ENCODE measurements around the gene CCDC90B. TPM values are rescaled to one million over a fixed set of nuclear protein-coding genes. Genes with fewer than 3 reads are reported as not detected.

CCDC90B gene
- total and polyA plus RNA-seq, 2 of the 13 experiments (the other 11 are each of a cell fraction or from before 2014, with no cell fraction given): 17.1 to 46.1 TPM

GRCh38 chr11:83285771-83286528 lies at the start of gene CCDC90B (continued):
- TF ChIP-seq CEBPZ (IDR thresholded peaks at IDR 0.05; ENCODE audit: low read length) (no peak), ZIK1 (CRISPR knock-in tag; IDR thresholded peaks at IDR 0.05; ENCODE audit: borderline replicate concordance, low read depth) (peak; percentile 24; the same call in 1 of the 2 replicates), ZNF275 (CRISPR knock-in tag; IDR thresholded peaks at IDR 0.05; ENCODE audit: borderline replicate concordance) (peak; percentile 75; the same call in 1 of the 2 replicates), ATF3 (CRISPR knock-in tag; IDR thresholded peaks at IDR 0.05) (peak; percentile 65), SOX5 (CRISPR knock-in tag; IDR thresholded peaks at IDR 0.05; ENCODE audit: borderline replicate concordance) (peak; percentile 71), SATB2 (CRISPR knock-in tag; IDR thresholded peaks at IDR 0.05) (no peak), TMF1 (CRISPR knock-in tag; IDR thresholded peaks at IDR 0.05; ENCODE audit: low read depth) (peak; percentile 50; the same call in 1 of the 2 replicates), ZNF207 (IDR thresholded peaks at IDR 0.05; ENCODE audit: borderline replicate concordance) (no peak), ZNF446 (CRISPR knock-in tag; IDR thresholded peaks at IDR 0.05) (0 out of 2 replicates have a peak, but pooled peaks have one; percentile 50), FOXM1 (CRISPR knock-in tag; IDR thresholded peaks at IDR 0.05) (peak; percentile 62), ZNF607 (CRISPR knock-in tag; IDR thresholded peaks at IDR 0.05; ENCODE audit: borderline replicate concordance) (peak; percentile 68; the same call in 1 of the 2 replicates), SKI (IDR thresholded peaks at IDR 0.05; ENCODE audit: partially characterized antibody) (peak; percentile 58), ATF1 (CRISPR knock-in tag; IDR thresholded peaks at IDR 0.05) (peak; percentile 94), CBX5 (CRISPR knock-in tag; IDR thresholded peaks at IDR 0.05; ENCODE audit: borderline replicate concordance) (no peak; the same call in 1 of the 2 replicates), RBAK (CRISPR knock-in tag; IDR thresholded peaks at IDR 0.05) (peak; percentile 4; the same call in 1 of the 2 replicates), SRY (CRISPR knock-in tag; IDR thresholded peaks at IDR 0.05) (peak; percentile 92), ARID5B (CRISPR knock-in tag; IDR thresholded peaks at IDR 0.05) (peak; percentile 15), SRSF1 (optimal IDR thresholded peaks at IDR 0.05; ENCODE audit: low read depth, low read length) (peak; percentile 80), ZFP82 (CRISPR knock-in tag; IDR thresholded peaks at IDR 0.05; ENCODE audit: borderline replicate concordance) (no peak; the same call in 1 of the 2 replicates), ZNF605 (CRISPR knock-in tag; IDR thresholded peaks at IDR 0.05) (peak; percentile 96), ZNF253 (CRISPR knock-in tag; IDR thresholded peaks at IDR 0.05; ENCODE audit: borderline replicate concordance) (peak; percentile 48; the same call in 1 of the 2 replicates)

Data from HepG2 (cell line).